ENCODE results near the gene C8G.

DNA sequence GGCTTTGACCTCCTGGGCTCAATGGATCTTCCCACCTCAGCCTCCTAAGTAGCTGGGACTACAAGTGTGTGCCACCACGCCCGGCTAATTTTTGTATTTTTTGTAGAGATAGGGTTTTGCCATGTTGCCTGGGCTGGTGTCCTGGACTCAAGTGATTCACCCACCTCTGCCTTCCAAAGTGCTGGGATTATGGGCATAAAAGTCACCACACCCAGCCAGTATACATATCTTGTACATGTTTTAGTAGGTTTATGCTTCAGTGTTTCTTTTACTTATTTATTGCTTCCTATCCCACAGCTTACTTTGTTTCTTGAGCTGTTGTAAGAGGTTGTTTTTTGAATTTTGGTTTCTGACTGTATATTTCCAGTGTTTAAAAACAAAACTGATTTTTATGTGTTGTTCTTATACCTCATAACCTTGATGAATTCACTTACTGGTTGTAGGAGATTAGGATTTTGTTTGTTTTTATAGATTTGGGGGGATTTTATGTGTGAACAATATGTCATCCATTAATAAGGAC is 13.4 kb upstream of the C8G start:
- TF ChIP-seq EZH2 (IDR thresholded peaks at IDR 0.05): no peak
- TF ChIP-seq POLR2AphosphoS5 (IDR thresholded peaks at IDR 0.05; ENCODE audit: borderline replicate concordance, low read depth, low read length): no peak
- no peak for TF ChIP-seq FOXP2 (optimal IDR thresholded peaks at IDR 0.05; ENCODE audit: control extremely low read depth, extremely low read length, insufficient read depth)

All from SK-N-MC (cell line).